GM12872 (cell line): Measurements from ENCODE around the gene APBB2.

Experiments
- CTCF ChIP-seq: IDR thresholded peaks from 3 replicates; pipeline ENCODE4 v1.5.1; 2011; ENCODE audit warnings: low read depth, mild to moderate bottlenecking, low read length, moderate library complexity; ENCODE audit not compliant: insufficient read depth

The APBB2 gene

GRCh38 chr4:40969501-40969900 is 244.8 kb downstream of the APBB2 start:
- no peak for TF ChIP-seq CTCF

GRCh38 chr4:40967550-40967949 is 246.8 kb downstream of the APBB2 start:
- TF ChIP-seq CTCF: no peak

GRCh38 chr4:40966091-40966490 is 248.3 kb downstream of the APBB2 start:
- no peak for TF ChIP-seq CTCF

GRCh38 chr4:40963897-40964478 is 250.4 kb downstream of the APBB2 start:
- TF ChIP-seq CTCF: no peak

GRCh38 chr4:40962551-40963180 is 251.7 kb downstream of the APBB2 start:
- no peak for TF ChIP-seq CTCF

- TF ChIP-seq CTCF: no peak
Measured at GRCh38 chr4:40960941-40961340, 253.4 kb downstream of the APBB2 start.

- no peak for TF ChIP-seq CTCF
Measured at GRCh38 chr4:40957281-40957680, 257.1 kb downstream of the APBB2 start.
